SK-N-SH treated with all-trans-retinoic acid at 6 μM for 48 hours (cell line): ENCODE data around the gene FRYL.

Experiments
- ATAC-seq: fragments of 200-7000 bp; cut with Tn5 transposase; 3 replicates; pipeline ENCODE4 v1.9.1; 2020; ENCODE audit warnings: mild to moderate bottlenecking, moderate library complexity
- ARNTL ChIP-seq: fragments of 450-650 bp; formaldehyde crosslinking; IDR thresholded peaks from 2 replicates; pipeline ENCODE4 v1.5.0; 2020; ENCODE audit warnings: low read depth, mild to moderate bottlenecking, moderate library complexity, borderline replicate concordance
- BACH2 ChIP-seq: fragments of 250-450 bp; sonication (Bioruptor Pico); IDR thresholded peaks from 2 replicates; pipeline ENCODE4 v1.9.0; 2021; ENCODE audit warnings: mild to moderate bottlenecking, borderline replicate concordance
- CREB5 ChIP-seq: fragments of 250-450 bp; sonication (Bioruptor Pico); IDR thresholded peaks from 2 replicates; pipeline ENCODE4 v1.5.1; 2020; ENCODE audit warnings: low read depth, mild to moderate bottlenecking, moderate library complexity
- CSDC2 ChIP-seq: fragments of 250-450 bp; sonication (Bioruptor Pico); IDR thresholded peaks from 2 replicates; pipeline ENCODE4 v1.5.0; 2020; ENCODE audit warnings: mild to moderate bottlenecking, moderate library complexity
- CSRNP3 ChIP-seq: fragments of 250-450 bp; sonication (Bioruptor Pico); IDR thresholded peaks from 2 replicates; pipeline ENCODE4 v1.5.1; 2021; ENCODE audit warnings: mild to moderate bottlenecking, moderate library complexity
- ESRRG ChIP-seq: fragments of 250-450 bp; sonication (Bioruptor Pico); IDR thresholded peaks from 2 replicates; pipeline ENCODE4 v1.6.1; 2021; ENCODE audit warnings: mild to moderate bottlenecking
- GLIS3 ChIP-seq: fragments of 250-450 bp; sonication (Bioruptor Pico); IDR thresholded peaks from 2 replicates; pipeline ENCODE4 v1.5.0; 2020; ENCODE audit warnings: mild to moderate bottlenecking, moderate library complexity
- ISL1 ChIP-seq: fragments of 250-450 bp; sonication (Bioruptor Pico); IDR thresholded peaks from 2 replicates; pipeline ENCODE4 v2.1.2; 2022; ENCODE audit warnings: mild to moderate bottlenecking, moderate library complexity
- OSR1 ChIP-seq: fragments of 250-450 bp; sonication (Bioruptor Pico); IDR thresholded peaks from 2 replicates; pipeline ENCODE4 v1.8.0; 2022; ENCODE audit warnings: moderate library complexity, mild to moderate bottlenecking, inconsistent platforms
- PATZ1 ChIP-seq: fragments of 250-450 bp; sonication (Bioruptor Pico); IDR thresholded peaks from 2 replicates; pipeline ENCODE4 v1.8.0; 2020; ENCODE audit warnings: mild to moderate bottlenecking, moderate library complexity, borderline replicate concordance
- POU6F1 ChIP-seq: fragments of 250-450 bp; sonication (Bioruptor Pico); IDR thresholded peaks from 2 replicates; pipeline ENCODE4 v1.8.0; 2021; ENCODE audit warnings: low read depth, mild to moderate bottlenecking, moderate library complexity, borderline replicate concordance
- PPARA ChIP-seq: fragments of 250-450 bp; sonication (Bioruptor Pico); IDR thresholded peaks from 2 replicates; pipeline ENCODE4 v1.5.0; 2020; ENCODE audit warnings: mild to moderate bottlenecking, borderline replicate concordance
- RARB ChIP-seq: fragments of 250-450 bp; sonication (Bioruptor Pico); IDR thresholded peaks from 2 replicates; pipeline ENCODE4 v1.8.0; 2021; ENCODE audit warnings: mild to moderate bottlenecking, moderate library complexity
- SNAI2 ChIP-seq: fragments of 250-450 bp; sonication (Bioruptor Pico); IDR thresholded peaks from 2 replicates; pipeline ENCODE4 v1.5.0; 2020; ENCODE audit warnings: mild to moderate bottlenecking, moderate library complexity
- TCF4 ChIP-seq: fragments of 250-450 bp; sonication (Bioruptor Pico); IDR thresholded peaks from 2 replicates; pipeline ENCODE4 v1.8.0; 2021; ENCODE audit warnings: mild to moderate bottlenecking, moderate library complexity, borderline replicate concordance
- TOX ChIP-seq: fragments of 250-450 bp; sonication (Bioruptor Pico); IDR thresholded peaks from 2 replicates; pipeline ENCODE4 v1.8.0; 2021; ENCODE audit warnings: mild to moderate bottlenecking, moderate library complexity, borderline replicate concordance
- ZC3H10 ChIP-seq: fragments of 250-450 bp; sonication (Bioruptor Pico); IDR thresholded peaks from 2 replicates; pipeline ENCODE4 v1.5.1; 2021; ENCODE audit warnings: mild to moderate bottlenecking, moderate library complexity
- ZFP3 ChIP-seq: fragments of 250-450 bp; sonication (Bioruptor Pico); IDR thresholded peaks from 2 replicates; pipeline ENCODE4 v1.5.0; 2020; ENCODE audit warnings: mild to moderate bottlenecking, moderate library complexity
- ZFP30 ChIP-seq: fragments of 450-650 bp; formaldehyde crosslinking; IDR thresholded peaks from 2 replicates; pipeline ENCODE4 v1.5.0; 2022; ENCODE audit warnings: mild to moderate bottlenecking, moderate library complexity
- ZNF565 ChIP-seq: fragments of 450-650 bp; formaldehyde crosslinking; conservative IDR thresholded peaks from 2 replicates; pipeline ENCODE4 v1.5.0; 2020; ENCODE audit warnings: low read depth, mild to moderate bottlenecking, moderate library complexity
- ZNF70 ChIP-seq: fragments of 450-650 bp; formaldehyde crosslinking; IDR thresholded peaks from 2 replicates; pipeline ENCODE4 v1.5.0; 2020; ENCODE audit warnings: mild to moderate bottlenecking, moderate library complexity
- ZNF8 ChIP-seq: fragments of 450-650 bp; formaldehyde crosslinking; IDR thresholded peaks from 2 replicates; pipeline ENCODE4 v1.5.0; 2020; ENCODE audit warnings: mild to moderate bottlenecking, moderate library complexity

The FRYL gene

GRCh38 chr4:48786549-48786948 lies 6.5 kb upstream of the FRYL start:
- no peak for ATAC-seq
- TF ChIP-seq ISL1 (CRISPR knock-in tag) (no peak), TCF4 (CRISPR knock-in tag) (no peak), TOX (CRISPR knock-in tag) (no peak)

GRCh38 chr4:48785302-48785701 lies 5.2 kb upstream of the FRYL start:
- TF ChIP-seq PATZ1 (CRISPR knock-in tag) (no peak), GLIS3 (CRISPR knock-in tag) (no peak), ZNF8 (CRISPR knock-in tag) (no peak), TOX (CRISPR knock-in tag) (no peak), BACH2 (CRISPR knock-in tag) (no peak), ZNF565 (CRISPR knock-in tag) (no peak), ISL1 (CRISPR knock-in tag) (no peak), CREB5 (CRISPR knock-in tag) (no peak), CSDC2 (CRISPR knock-in tag) (no peak), ZFP30 (CRISPR knock-in tag) (no peak), TCF4 (CRISPR knock-in tag) (no peak), ZFP3 (no peak), CSRNP3 (CRISPR knock-in tag) (no peak), ARNTL (CRISPR knock-in tag) (no peak), ZC3H10 (no peak), ZNF70 (CRISPR knock-in tag) (no peak), SNAI2 (no peak), POU6F1 (CRISPR knock-in tag) (no peak), OSR1 (CRISPR knock-in tag) (no peak)
- ATAC-seq = no peak

GRCh38 chr4:48781968-48782367 lies 1.9 kb upstream of the FRYL start:
- ATAC-seq = no peak

More at GRCh38 chr4:48781968-48782367, 1.9 kb upstream of the FRYL start:
- TF ChIP-seq ZNF70 (CRISPR knock-in tag) = no peak
- TF ChIP-seq RARB (CRISPR knock-in tag) = no peak
- no peak for TF ChIP-seq PPARA (CRISPR knock-in tag)
- TF ChIP-seq ZFP30 (CRISPR knock-in tag) = no peak
- no peak for TF ChIP-seq ZC3H10
- TF ChIP-seq CSRNP3 (CRISPR knock-in tag) = no peak
- TF ChIP-seq TCF4 (CRISPR knock-in tag) = no peak
- no peak for TF ChIP-seq ESRRG (CRISPR knock-in tag)
- TF ChIP-seq OSR1 (CRISPR knock-in tag) = no peak
- no peak for TF ChIP-seq ZFP3
- no peak for TF ChIP-seq ZNF565 (CRISPR knock-in tag)
- no peak for TF ChIP-seq POU6F1 (CRISPR knock-in tag)
- TF ChIP-seq ARNTL (CRISPR knock-in tag) = no peak
